ENCODE measurements around the gene GTSF1L. TPM values are rescaled to one million over a fixed set of nuclear protein-coding genes. Genes with fewer than 3 reads are reported as not detected.
"Not testable (repeated sequence)": the region's sequence is repeated elsewhere in the genome, so short reads cannot be mapped to it uniquely, and the experiment has no call there.

GTSF1L gene
- polyA plus RNA-seq (2012; ENCODE audit: insufficient read depth, insufficient read length) = not detected

- no peak within 1 kb of the TSS for H3K4me3 ChIP-seq (ENCODE audit: low read length)
- no peak for DNase-seq (ENCODE audit: low read depth, low spot score)
Observed at GRCh38 chr20:43726811-43727338, at the start of gene GTSF1L. GTSF1L (minus strand) TSS chr20:43727002; CDS start chr20:43726694, 308 bp downstream.

DNA sequence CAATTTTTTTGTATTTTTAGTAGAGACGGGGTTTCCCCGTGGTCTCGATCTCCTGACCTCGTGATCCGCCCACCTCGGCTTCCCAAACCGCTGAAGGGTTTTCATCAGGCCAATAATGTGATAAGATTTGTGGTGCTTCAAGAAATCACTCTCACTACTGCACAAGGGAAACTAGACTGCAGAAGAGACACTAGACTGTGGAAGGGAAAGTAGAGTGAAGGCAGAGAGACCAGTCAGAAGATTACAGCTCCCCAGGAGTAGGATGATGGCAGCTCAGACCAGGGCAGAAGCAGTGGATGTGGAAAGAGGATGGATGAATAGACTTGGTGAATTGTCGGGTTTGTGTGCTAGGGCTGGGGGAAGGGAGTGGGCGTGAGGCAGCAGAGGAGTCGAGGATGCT lies 48.0 kb upstream of the GTSF1L start:
- H3K4me3 ChIP-seq (ENCODE audit: low read length) = no peak overlapping the region

DNA sequence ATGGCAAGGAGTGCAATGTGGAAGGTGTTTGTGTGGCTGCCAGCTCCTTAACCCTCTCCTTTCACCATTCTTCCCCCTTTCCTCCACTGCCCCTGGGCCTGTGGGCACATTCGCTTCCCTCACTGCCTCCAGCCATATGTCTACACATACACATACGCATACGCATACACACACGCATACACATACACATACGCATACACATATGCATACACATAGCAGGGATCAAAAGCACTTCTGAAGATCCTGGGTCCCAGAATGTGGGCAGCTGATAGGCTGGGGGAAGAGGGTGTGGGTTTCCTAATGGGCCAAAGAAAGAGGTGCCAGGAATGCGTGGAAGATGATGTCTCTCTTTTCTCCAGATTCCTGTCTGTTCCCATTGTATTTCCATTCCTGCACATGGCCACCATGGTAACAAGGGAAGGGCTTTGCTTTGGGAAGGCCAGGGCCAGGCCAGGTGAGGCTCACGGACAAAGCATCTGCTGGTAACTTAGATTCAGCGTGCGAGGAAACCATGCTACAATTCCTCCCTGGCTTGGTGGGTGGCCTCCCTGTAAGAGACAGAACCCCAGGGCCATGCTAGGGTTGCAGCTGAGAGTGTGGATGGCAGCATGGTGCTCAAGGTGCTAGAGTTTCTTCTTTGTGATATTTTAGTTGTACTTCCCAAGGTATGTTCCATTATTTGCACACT lies 44.8 kb upstream of the GTSF1L start:
- H3K4me3 ChIP-seq (ENCODE audit: low read length) = no peak overlapping the region
- no peak for DNase-seq (ENCODE audit: low read depth, low spot score)

More for the DNA sequence above, 48.0 kb upstream of the GTSF1L start:
- DNase-seq (ENCODE audit: low read depth, low spot score) = no peak

GRCh38 chr20:43770342-43770741 lies 43.5 kb upstream of the GTSF1L start:
- H3K4me3 ChIP-seq (ENCODE audit: low read length) = no peak overlapping the region
- DNase-seq (ENCODE audit: low read depth, low spot score) = no peak

DNA sequence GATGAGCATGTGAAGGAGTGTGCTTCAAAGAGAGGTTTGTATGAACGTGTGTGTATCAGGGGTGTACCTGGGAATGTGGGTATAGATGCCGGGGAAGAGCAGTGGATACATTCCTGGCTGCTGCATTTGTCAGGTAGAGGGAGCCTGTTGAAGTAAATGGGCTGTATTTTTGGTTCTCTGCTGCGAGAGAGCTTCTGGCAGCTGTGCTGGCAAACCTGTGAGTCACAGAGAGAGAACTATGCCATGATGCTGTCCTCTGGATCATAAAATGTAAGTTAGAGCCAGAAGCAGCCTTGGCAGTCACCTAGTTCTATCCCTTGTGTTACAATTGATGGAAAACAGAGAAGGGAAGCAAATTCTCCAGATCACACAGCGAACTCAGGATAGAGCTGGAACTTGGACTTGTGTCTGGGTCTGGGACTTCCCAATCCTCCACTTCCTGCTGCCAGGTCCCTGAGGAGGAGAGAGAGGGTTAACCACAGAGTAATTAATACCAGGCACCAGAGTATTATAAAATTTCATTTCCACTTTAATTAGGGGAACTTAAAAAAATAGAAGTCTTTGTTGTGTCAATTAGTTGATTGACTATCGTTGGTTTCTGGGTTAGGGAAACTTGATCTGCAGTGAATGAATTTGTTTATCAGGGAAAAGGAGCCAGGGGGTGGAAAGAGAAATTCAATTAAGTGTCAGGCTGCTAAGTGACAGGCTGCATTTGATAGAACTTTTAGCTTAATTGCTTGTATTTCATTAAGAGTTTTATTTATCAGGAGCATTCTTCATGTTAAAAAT lies 41.1 kb upstream of the GTSF1L start:
- no peak overlapping the region for H3K4me3 ChIP-seq (ENCODE audit: low read length)
- no peak for DNase-seq (ENCODE audit: low read depth, low spot score)

DNA sequence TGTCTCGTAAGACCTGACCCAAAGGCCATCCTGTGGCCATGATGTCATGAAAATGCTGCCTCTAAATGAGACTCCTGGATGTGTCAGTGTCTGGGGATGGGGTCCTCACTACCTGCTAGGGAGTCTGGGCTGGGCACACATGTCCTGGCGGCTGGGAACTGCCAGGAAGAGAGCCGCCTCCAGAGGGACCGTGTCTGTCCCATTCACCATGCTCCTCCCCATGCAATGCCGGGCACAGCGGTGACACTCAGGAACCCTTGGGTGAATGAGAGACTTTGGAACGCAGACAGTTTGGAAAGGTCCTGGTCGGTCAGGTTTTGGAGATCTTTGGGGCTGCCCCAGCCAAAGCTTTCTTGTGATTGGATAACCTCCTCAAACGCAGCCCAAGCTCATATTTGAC lies 40.1 kb upstream of the GTSF1L start:
- no peak overlapping the region for H3K4me3 ChIP-seq (ENCODE audit: low read length)
- DNase-seq (ENCODE audit: low read depth, low spot score) = no peak

GRCh38 chr20:43766385-43766784 lies 39.6 kb upstream of the GTSF1L start:
- no peak overlapping the region for H3K4me3 ChIP-seq (ENCODE audit: low read length)
- no peak for DNase-seq (ENCODE audit: low read depth, low spot score)

DNA sequence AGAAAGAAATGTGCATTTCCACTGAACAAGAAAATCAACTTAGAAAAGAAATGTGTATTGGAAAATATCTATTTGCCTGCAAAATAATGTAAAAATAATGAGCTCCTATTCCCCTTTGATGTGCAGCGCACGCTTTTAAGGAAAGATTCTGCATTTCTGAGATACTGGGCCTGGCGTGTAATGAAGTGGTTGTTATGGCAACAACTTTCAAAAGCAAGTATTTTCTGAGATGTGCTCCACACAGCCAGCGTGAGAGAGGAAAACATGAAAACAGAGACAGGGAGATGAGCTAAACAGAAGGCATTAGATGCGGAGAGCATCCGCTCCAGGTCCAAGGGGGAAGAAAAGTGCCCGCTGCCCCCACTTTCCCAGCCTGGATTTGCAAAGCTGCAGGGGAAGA lies 39.1 kb upstream of the GTSF1L start:
- H3K4me3 ChIP-seq (ENCODE audit: low read length) = no peak overlapping the region
- no peak for DNase-seq (ENCODE audit: low read depth, low spot score)

DNA sequence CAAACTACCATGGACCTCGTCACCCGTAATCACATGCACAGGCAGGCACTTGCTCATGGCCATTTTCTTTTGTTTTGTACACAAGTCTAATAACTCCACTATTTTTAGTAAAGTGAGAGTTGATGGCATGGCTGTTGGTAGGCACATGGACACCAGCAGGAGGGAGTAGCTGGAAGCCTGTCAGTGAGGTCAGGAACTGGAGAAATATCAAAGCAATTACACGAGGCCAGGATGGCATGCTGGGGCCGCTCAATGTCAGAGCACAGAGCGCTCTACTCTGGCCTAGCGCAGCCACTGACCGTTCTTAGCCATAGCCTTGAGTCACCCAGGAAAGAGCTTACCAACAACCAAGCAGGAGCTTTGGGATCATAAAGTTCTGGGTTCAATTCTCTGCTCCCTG lies 36.1 kb upstream of the GTSF1L start:
- DNase-seq (ENCODE audit: low read depth, low spot score) = no peak
- H3K4me3 ChIP-seq (ENCODE audit: low read length) = no peak overlapping the region

DNA sequence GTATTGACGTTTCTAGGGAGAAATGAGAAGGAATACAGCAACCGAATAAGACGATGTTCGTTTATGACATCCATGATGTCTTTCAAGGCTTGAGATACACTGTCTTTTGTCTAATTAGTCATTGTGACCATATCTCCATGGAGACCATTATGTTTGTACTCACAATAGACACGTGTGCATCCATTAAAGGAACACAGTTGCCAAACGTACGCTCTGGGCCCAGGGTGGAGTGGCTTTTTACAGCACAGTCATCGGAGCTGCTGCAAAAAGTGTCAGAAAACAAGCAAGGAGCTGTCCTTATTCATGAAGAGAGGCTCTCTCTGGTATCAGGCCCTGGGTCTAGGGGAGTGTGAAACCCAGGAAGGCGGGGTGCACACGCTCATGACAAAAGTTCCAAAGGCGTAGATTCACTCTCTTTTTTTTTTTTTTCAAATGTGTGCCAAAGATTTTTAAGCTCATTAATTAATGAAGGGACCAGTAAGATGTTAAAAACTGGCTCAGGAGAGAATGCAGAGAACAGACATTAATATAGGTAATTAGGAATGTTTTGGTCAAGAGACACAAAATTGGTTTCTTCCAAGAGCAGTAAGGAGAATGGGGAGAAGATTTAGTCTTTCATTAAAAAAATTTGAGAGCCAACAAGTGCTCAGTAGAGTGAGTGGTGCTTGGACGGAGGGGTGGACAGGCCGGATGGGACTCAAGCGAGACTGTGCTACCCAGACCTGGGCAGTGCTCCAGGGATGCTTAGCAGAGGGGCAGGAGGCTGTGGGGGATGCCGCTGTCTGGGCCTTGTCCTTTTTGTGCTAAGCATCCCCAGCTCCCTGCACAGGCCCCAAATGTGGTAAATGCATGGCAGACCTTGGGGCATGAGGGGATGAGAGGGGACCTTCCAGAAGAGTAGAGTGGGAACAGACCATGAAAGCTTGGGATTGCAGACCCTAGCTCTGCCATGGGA lies 34.9 kb upstream of the GTSF1L start:
- DNase-seq (ENCODE audit: low read depth, low spot score) = no peak
- H3K4me3 ChIP-seq (ENCODE audit: low read length) = no peak overlapping the region

DNA sequence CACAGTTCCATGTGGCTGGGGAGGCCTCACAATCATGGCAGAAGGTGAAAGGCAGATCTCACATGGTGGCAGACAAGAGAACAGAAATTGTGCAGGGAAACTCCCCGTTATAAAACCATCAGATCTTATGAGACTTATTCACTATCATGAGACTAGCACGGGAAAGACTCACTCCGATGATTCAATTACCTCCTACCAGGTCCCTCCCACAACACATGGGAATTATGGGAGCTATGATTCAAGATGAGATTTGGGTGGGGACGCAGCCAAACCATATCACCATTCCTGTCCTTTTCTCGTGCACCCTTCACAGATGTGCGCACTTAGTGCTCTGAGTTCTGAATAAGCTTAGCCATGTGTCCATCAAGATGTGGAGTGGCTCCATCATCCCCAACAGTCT lies 31.1 kb upstream of the GTSF1L start:
- DNase-seq (ENCODE audit: low read depth, low spot score); H3K4me3 ChIP-seq (ENCODE audit: low read length): not testable (repeated sequence)

DNA sequence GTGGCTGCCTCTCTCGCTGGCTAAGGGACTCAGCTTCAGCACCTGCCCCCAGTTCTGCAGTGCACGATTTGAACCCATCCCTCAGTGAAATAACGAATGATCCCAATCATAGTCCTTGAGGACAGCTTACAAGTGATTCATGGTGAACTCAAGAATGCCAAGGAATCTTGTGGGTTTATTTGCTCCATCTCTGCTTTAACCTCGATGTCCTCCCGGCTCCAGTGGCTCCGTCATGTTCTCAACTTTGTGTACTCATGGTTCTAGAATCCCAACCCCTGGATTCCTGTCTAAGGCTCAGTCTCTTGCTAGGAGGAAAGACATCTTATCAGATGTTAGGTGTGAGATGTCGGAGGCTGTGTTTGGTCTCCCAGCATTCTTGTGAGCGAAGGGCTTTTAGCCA lies 29.0 kb upstream of the GTSF1L start:
- DNase-seq (ENCODE audit: low read depth, low spot score) = no peak
- H3K4me3 ChIP-seq (ENCODE audit: low read length) = no peak overlapping the region

- no peak overlapping the region for H3K4me3 ChIP-seq (ENCODE audit: low read length)
- DNase-seq (ENCODE audit: low read depth, low spot score) = no peak
Observed at GRCh38 chr20:43755390-43755789, 28.6 kb upstream of the GTSF1L start.

- DNase-seq (ENCODE audit: low read depth, low spot score) = no peak
- no peak overlapping the region for H3K4me3 ChIP-seq (ENCODE audit: low read length)
Observed at GRCh38 chr20:43752561-43753301, 25.9 kb upstream of the GTSF1L start.

- no peak overlapping the region for H3K4me3 ChIP-seq (ENCODE audit: low read length)
- no peak for DNase-seq (ENCODE audit: low read depth, low spot score)
Observed at GRCh38 chr20:43752051-43752360, 25.2 kb upstream of the GTSF1L start.

- peak; percentile 42 for DNase-seq (ENCODE audit: low read depth, low spot score)
- no peak overlapping the region for H3K4me3 ChIP-seq (ENCODE audit: low read length)
Observed at GRCh38 chr20:43751167-43752050, 24.6 kb upstream of the GTSF1L start.

GRCh38 chr20:43750774-43751166 lies 24.0 kb upstream of the GTSF1L start:
- no peak overlapping the region for H3K4me3 ChIP-seq (ENCODE audit: low read length)
- no peak for DNase-seq (ENCODE audit: low read depth, low spot score)

DNA sequence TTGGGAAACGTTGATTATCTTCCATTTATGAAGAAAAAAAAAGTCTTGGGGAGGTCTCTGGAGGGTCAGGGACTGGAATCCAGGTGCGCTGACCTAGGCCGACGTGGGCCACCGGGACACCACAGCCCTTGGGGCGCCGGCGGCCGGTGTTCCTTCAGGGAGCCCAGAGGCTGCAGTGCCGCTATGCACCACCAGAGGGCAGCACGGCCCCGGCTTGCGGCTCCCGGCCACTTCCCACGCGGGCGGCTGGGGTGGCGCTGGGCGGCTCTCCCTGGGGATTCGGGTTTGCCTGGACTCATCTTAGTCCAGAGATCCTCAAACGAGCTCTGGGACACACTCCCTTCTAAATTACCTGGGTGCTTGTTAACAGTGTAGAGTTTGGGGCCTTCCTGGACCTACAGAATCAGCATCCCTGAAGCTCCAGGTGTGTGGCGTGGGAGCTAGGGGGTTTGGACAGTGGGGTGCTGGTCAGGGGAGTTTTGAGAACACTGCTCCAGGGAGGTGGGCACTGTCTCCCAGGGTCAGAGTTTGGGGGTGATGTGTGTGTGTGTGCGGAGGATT lies 23.0 kb upstream of the GTSF1L start:
- no peak for DNase-seq (ENCODE audit: low read depth, low spot score)
- H3K4me3 ChIP-seq (ENCODE audit: low read length) = no peak overlapping the region
